Measurements from ENCODE around the gene ABCC12. TPM values are rescaled to one million over a fixed set of nuclear protein-coding genes. Genes with fewer than 3 reads are reported as not detected.

Gene ABCC12
- total and polyA plus RNA-seq, 10 of the 15 experiments (the other 5 are each of a cell fraction or from before 2014, with no cell fraction given): 0.02 to 0.03 (median 0.03) TPM; not detected in 6

DNA sequence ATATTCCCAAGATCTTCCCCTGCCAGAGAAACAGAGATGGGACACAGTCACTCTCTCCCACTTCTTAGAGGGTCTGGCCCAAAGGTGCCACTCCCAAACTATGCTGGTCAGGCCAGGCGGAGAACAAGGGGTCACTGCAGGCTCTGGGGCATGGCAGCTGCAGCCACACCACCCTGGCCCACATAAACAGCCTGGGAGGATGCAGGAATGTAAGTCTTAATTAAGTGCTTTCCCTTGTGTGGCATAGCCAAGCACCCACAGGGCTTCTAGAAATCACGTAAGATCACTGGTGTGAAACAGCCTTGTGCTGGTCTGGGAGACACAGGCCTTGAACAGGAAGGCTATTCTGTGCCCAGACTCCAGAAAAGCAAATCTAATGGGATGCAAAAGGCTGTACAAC lies 31.5 kb downstream of the ABCC12 start:
- no TSS peak for BruUV-seq (replicated peaks)
- no peak overlapping the region for H2AFZ ChIP-seq (ENCODE audit: control insufficient read depth, low read depth, low read length)
- H3K4me1 ChIP-seq (ENCODE audit: control insufficient read depth, insufficient read depth, low read length): no peaks in the 10 kb centered on the region; the same call in 1 of the 2 replicates
- H3K36me3 ChIP-seq (ENCODE audit: control insufficient read depth in 2 of 2, insufficient read depth in 2 of 2, low read length in 1 of 2): no peaks in the 10 kb centered on the region
- ATAC-seq (no peak; the same call in 2 of the 3 replicates), DNase-seq (ENCODE audit: low read depth, low spot score) (no peak), FAIRE-seq (no peak)
- H3K27me3 ChIP-seq (replicated peaks in 1 of 2; ENCODE audit: control insufficient read depth in 2 of 2, insufficient read depth in 2 of 2, low read length in 1 of 2): no peaks in the 10 kb centered on the region
- no peaks in the 10 kb centered on the region for H3K9me3 ChIP-seq (replicated peaks; ENCODE audit: control insufficient read depth, insufficient read depth, low read length)
- 0% methylated on average over 2 of the region's 2 CpGs for WGBS (ENCODE audit: insufficient coverage, insufficient replicate concordance, low lambda C conversion rate, missing lambda C conversion rate)
- intact Hi-C loops (cut with micrococcal nuclease; ENCODE audit: unreplicated experiment) (no loop called here), in situ Hi-C loops (cut with MboI) (no loop called here)
- H3K9ac ChIP-seq (ENCODE audit: control insufficient read depth, insufficient read depth, low read length): no peak overlapping the region
- SMC1A ChIA-PET (ENCODE audit: uncharacterized antibody, unreplicated experiment): interaction anchor here (0.8 to 1.2 kb wide), 3 partner anchors 15 to 64 kb away, joined by 3 to 5 read pairs (median 3); no protein-coding TSS in a partner anchor
- H3K27ac ChIP-seq (ENCODE audit: control insufficient read depth, insufficient read depth): no peak overlapping the region
- no peaks in the 10 kb centered on the region for H4K20me1 ChIP-seq (ENCODE audit: control insufficient read depth, insufficient read depth)
- POLR2A ChIA-PET: no interaction called here
- no peaks in the 10 kb centered on the region for H3K79me2 ChIP-seq (ENCODE audit: control insufficient read depth, insufficient read depth, low read length)
- H3K4me2 ChIP-seq (ENCODE audit: control insufficient read depth, insufficient read depth): no peak overlapping the region
- TF ChIP-seq MXI1 (IDR thresholded peaks at IDR 0.05; ENCODE audit: low read depth, low read length): no peak
- TF ChIP-seq POLR2AphosphoS2 (IDR thresholded peaks at IDR 0.05; ENCODE audit: low read depth, low read length): no peak
- no peak for TF ChIP-seq WRNIP1 (IDR thresholded peaks at IDR 0.05; ENCODE audit: borderline replicate concordance, low read depth, low read length)
- no peak for TF ChIP-seq CHD1 (IDR thresholded peaks at IDR 0.05; ENCODE audit: low read depth, low read length)
- no peak for TF ChIP-seq KAT2A (conservative IDR thresholded peaks at IDR 0.05; ENCODE audit: control insufficient read depth, low read depth, low read length)
- no peak for TF ChIP-seq MTA3 (IDR thresholded peaks at IDR 0.05; ENCODE audit: borderline replicate concordance, low read length)
- TF ChIP-seq SMC3 (IDR thresholded peaks at IDR 0.05; ENCODE audit: borderline replicate concordance, low read length): no peak
- TF ChIP-seq, protein P1, sequence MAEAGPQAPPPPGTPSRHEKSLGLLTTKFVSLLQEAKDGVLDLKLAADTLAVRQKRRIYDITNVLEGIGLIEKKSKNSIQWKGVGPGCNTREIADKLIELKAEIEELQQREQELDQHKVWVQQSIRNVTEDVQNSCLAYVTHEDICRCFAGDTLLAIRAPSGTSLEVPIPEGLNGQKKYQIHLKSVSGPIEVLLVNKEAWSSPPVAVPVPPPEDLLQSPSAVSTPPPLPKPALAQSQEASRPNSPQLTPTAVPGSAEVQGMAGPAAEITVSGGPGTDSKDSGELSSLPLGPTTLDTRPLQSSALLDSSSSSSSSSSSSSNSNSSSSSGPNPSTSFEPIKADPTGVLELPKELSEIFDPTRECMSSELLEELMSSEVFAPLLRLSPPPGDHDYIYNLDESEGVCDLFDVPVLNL (IDR thresholded peaks at IDR 0.05; ENCODE audit: low read depth, low read length): no peak
- TF ChIP-seq RELB (IDR thresholded peaks at IDR 0.05; ENCODE audit: low read depth): no peak
- TF ChIP-seq CBX5 (IDR thresholded peaks at IDR 0.05; ENCODE audit: low read depth): no peak
- TF ChIP-seq HDAC2 (IDR thresholded peaks at IDR 0.05): no peak
- no peak overlapping the region for H3K4me3 ChIP-seq
- CTCF ChIA-PET: interaction anchor here (0.7 to 2.1 kb wide), 4 partner anchors 33 to 251 kb away, joined by 3 to 5 read pairs (median 4); no protein-coding TSS in a partner anchor
- RAD21 ChIA-PET (ENCODE audit: unreplicated experiment): no interaction called here

All from GM12878 (cell line).